Measurements from ENCODE around the gene RTN4R. TPM values are rescaled to one million over a fixed set of nuclear protein-coding genes. Genes with fewer than 3 reads are reported as not detected.

Gene RTN4R
- total RNA-seq, 2 experiments from 2014 or later, result 0.36 to 0.50 TPM

- ChIA-PET POLR2A (no interaction called here), CTCF (no interaction called here)
- no peaks in the 10 kb centered on the region for H3K36me3 Mint-ChIP-seq (ENCODE audit: low read depth)
- no peak overlapping the region for H3K27ac ChIP-seq (ENCODE audit: low read depth in 1 of 2, low read length in 2 of 2)
- no peak for TF ChIP-seq CTCF (IDR thresholded peaks at IDR 0.05)
- intact Hi-C loops (cut with DNase I, micrococcal nuclease), result no loop called here
- DNase-seq, result no peak
- H3K4me1 Mint-ChIP-seq (ENCODE audit: low read depth), result no peaks in the 10 kb centered on the region
- ATAC-seq (ENCODE audit: poor library complexity), result no peak
- no peaks in the 10 kb centered on the region for H3K9me3 Mint-ChIP-seq
- H3K4me1 ChIP-seq (ENCODE audit: insufficient read depth, low read length), result no peaks in the 10 kb centered on the region
- no peaks in the 10 kb centered on the region for H3K27me3 ChIP-seq (ENCODE audit: control insufficient read depth in 1 of 2, insufficient read depth in 2 of 2, low read length in 2 of 2)
- no peaks in the 10 kb centered on the region for H3K9me3 ChIP-seq (ENCODE audit: control insufficient read depth in 1 of 2, insufficient read depth in 1 of 2, low read length in 2 of 2)
- H3K27ac Mint-ChIP-seq, result no peak overlapping the region
- H3K36me3 ChIP-seq (ENCODE audit: insufficient read depth, low read length), result no peaks in the 10 kb centered on the region
- no peak overlapping the region for H3K4me3 ChIP-seq (ENCODE audit: low read length)
- H3K27me3 Mint-ChIP-seq, result no peaks in the 10 kb centered on the region
- H3K4me3 Mint-ChIP-seq, result no peak overlapping the region
These were observed 15.0 kb downstream of the RTN4R start for GRCh38 chr22:20253161-20253560.

GRCh38 chr22:20251981-20252380 lies 16.1 kb downstream of the RTN4R start:
- ATAC-seq (ENCODE audit: poor library complexity) (no peak), DNase-seq (no peak)
- no peak for TF ChIP-seq CTCF (IDR thresholded peaks at IDR 0.05)
- no peak overlapping the region for H3K27ac Mint-ChIP-seq
- no peaks in the 10 kb centered on the region for H3K36me3 Mint-ChIP-seq (ENCODE audit: low read depth)
- no peak overlapping the region for H3K4me3 Mint-ChIP-seq
- POLR2A ChIA-PET, result no interaction called here
- H3K9me3 Mint-ChIP-seq, result no peaks in the 10 kb centered on the region
- no peak overlapping the region for H3K27ac ChIP-seq (ENCODE audit: low read depth in 1 of 2, low read length in 2 of 2)
- intact Hi-C loops (cut with DNase I, micrococcal nuclease), result no loop called here
- no peaks in the 10 kb centered on the region for H3K4me1 ChIP-seq (ENCODE audit: insufficient read depth, low read length)
- no peaks in the 10 kb centered on the region for H3K36me3 ChIP-seq (ENCODE audit: insufficient read depth, low read length)
- H3K27me3 ChIP-seq (ENCODE audit: control insufficient read depth in 1 of 2, insufficient read depth in 2 of 2, low read length in 2 of 2), result no peaks in the 10 kb centered on the region
- CTCF ChIA-PET, result no interaction called here
- no peaks in the 10 kb centered on the region for H3K27me3 Mint-ChIP-seq
- no peak overlapping the region for H3K4me3 ChIP-seq (ENCODE audit: low read length)
- no peaks in the 10 kb centered on the region for H3K4me1 Mint-ChIP-seq (ENCODE audit: low read depth)
- no peaks in the 10 kb centered on the region for H3K9me3 ChIP-seq (ENCODE audit: control insufficient read depth in 1 of 2, insufficient read depth in 1 of 2, low read length in 2 of 2)

GRCh38 chr22:20251491-20251890 lies 16.6 kb downstream of the RTN4R start:
- POLR2A ChIA-PET, result no interaction called here
- H3K27me3 Mint-ChIP-seq, result no peaks in the 10 kb centered on the region

More at GRCh38 chr22:20251491-20251890, 16.6 kb downstream of the RTN4R start:
- Mint-ChIP-seq H3K4me3 (no peak overlapping the region), H3K4me1 (ENCODE audit: low read depth) (no peaks in the 10 kb centered on the region), H3K9me3 (no peaks in the 10 kb centered on the region), H3K27ac (no peak overlapping the region), H3K36me3 (ENCODE audit: low read depth) (no peaks in the 10 kb centered on the region)
- Histone ChIP-seq H3K27ac (ENCODE audit: low read depth in 1 of 2, low read length in 2 of 2) (no peak overlapping the region), H3K36me3 (ENCODE audit: insufficient read depth, low read length) (no peaks in the 10 kb centered on the region), H3K27me3 (ENCODE audit: control insufficient read depth in 1 of 2, insufficient read depth in 2 of 2, low read length in 2 of 2) (no peaks in the 10 kb centered on the region), H3K9me3 (ENCODE audit: control insufficient read depth in 1 of 2, insufficient read depth in 1 of 2, low read length in 2 of 2) (no peaks in the 10 kb centered on the region), H3K4me3 (ENCODE audit: low read length) (no peak overlapping the region), H3K4me1 (ENCODE audit: insufficient read depth, low read length) (peaks cover 4% of the 10 kb centered on the region)
- TF ChIP-seq CTCF (IDR thresholded peaks at IDR 0.05), result no peak
- DNase-seq (no peak), ATAC-seq (ENCODE audit: poor library complexity) (no peak)
- CTCF ChIA-PET, result no interaction called here
- intact Hi-C loops (cut with DNase I, micrococcal nuclease), result no loop called here
